HG03280 (cell line): ENCODE data around the gene GJC2.

Source experiments
- ATAC-seq: cut with Tn5 transposase; IDR thresholded peaks from one replicate; pipeline ENCODE4 v1.9.1; 2021; ENCODE audit warnings: mild to moderate bottlenecking, moderate library complexity; ENCODE audit not compliant: unreplicated experiment

GJC2 gene

DNA sequence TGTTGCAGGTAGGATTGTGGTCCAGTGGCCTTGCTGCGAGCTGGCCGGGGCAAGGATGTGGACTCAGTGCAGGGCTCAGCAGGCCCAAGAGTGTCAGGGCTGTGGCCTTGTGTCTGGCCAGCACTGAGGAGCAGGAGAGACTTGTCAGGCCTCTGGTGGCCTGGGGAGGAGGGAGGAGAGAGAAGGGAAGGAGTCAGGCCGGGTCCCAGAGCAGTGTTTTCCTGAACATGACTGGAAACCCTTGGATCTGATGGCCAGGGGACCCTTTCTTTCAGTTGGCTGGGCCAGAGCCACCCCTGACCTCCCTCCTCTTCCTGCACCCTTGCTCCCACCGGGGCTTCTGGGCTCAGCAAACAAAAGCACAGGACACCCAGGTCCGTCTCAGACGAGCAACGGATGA, 20.9 kb downstream of the GJC2 start:
- ATAC-seq: no peak

DNA sequence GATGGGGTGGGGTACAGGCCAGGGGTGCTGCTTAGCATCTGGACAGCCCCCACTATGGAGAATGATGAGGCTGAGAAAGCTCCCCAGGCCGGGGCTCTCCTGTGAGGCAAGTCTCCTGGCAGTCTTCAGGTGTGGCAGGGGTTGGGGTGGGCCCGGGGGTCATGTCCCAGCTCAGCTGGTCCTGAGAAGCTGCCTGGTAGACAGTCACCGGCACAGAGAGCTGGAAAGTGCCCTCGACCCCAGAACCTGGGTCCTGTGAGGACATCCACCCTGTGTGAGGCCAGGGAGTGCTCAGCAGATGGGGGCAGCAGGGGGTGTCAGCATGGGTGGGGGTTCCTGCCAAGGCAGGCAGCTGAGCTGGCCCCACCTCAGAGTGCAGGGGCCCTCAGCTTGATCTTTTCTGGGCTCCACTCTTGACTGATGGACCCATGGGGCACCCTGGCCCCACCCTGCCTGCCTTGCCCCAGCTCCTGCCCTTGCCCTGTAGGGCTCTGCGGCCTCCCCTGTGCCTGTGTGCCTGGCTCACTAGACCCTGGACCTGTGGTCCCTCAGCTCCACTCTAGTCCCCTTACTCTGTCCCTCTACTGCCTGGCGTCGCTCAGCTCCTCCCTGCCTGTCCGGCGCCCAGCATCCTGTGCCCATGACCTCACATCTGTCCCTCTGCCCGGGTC, 21.6 kb downstream of the GJC2 start:
- ATAC-seq: no peak

DNA sequence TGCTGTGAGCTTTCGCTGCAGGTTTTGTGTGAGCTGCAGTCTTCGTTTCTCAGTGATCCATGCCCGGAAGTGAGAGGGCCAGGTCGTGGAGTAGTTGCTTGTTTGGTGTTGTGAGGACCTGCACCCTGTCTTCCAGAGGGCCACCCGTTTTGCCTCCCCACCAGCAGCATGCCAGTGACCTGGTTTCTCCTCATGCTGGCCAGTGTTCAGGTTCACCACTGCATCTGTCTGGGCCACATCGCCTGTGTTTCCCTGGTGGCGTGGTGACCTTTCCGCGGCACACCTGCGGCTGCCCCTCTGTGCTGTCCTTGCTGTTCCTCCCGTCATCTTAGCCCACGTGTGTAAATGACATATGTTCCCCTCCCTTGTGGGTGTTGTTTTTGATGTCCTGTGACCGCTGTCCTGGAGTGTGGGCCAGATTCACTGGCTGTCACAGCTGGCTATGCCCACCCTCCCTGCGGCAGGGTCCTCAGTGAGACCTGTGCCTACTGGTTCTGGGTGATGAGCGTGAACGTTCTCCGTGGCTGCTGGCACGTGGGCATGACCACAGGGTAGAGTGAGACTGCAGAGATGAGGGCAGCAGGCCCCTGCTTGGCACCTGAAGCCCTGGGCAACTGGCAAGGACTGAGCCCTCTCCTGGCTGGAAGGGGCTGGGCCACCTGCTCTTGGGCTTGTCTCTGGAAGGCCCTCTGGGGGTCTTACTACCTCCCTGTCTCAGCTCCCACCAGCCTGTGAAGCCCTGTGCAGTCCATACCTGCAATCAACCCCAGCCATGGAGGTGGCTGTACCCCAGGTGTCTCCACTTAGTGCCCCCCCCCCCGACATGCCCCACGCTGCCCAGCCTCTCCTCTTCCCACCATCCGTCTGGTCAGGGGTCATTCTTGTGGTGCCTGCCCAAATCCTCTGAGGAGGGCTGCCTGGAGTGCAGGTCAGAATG, 23.1 kb downstream of the GJC2 start:
- no peak for ATAC-seq

DNA sequence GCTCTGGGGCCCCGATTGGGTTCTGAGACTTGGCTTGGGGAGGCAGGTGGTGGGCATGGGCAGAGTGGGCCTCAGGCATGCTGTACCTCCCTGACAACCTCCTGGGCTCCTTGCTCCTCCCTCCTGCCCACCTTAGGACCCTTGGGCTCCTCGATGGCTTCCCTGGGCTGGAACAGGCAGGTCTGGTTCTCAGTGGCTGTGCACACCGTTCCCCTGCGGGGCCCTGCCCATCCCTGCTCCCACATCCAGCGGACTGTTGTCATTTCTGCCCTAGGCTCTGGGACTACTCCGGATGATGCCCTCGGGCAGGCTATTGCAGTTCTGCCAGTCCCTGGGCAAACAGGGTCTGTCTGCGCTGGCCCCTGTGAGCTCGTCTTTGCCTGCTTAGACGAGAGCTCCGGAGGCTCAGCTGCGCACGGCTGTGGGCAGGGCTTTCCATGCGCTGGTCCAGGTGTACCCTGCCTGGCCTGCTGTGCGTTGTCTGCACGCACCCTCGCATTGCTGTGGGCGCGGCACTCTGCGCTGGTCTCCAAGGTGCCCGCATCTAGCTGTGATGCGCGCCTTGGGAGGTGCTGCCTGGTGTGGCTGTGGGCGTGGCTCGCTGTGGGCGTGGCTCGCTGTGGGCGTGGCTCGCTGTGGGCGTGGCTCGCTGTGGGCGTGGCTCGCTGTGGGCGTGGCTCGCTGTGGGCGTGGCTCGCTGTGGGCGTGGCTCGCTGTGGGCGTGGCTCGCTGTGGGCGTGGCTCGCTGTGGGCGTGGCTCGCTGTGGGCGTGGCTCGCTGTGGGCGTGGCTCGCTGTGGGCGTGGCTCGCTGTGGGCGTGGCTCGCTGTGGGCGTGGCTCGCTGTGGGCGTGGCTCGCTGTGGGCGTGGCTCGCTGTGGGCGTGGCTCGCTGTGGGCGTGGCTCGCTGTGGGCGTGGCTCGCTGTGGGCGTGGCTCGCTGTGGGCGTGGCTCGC, 24.1 kb downstream of the GJC2 start:
- peak; percentile 40 for ATAC-seq

DNA sequence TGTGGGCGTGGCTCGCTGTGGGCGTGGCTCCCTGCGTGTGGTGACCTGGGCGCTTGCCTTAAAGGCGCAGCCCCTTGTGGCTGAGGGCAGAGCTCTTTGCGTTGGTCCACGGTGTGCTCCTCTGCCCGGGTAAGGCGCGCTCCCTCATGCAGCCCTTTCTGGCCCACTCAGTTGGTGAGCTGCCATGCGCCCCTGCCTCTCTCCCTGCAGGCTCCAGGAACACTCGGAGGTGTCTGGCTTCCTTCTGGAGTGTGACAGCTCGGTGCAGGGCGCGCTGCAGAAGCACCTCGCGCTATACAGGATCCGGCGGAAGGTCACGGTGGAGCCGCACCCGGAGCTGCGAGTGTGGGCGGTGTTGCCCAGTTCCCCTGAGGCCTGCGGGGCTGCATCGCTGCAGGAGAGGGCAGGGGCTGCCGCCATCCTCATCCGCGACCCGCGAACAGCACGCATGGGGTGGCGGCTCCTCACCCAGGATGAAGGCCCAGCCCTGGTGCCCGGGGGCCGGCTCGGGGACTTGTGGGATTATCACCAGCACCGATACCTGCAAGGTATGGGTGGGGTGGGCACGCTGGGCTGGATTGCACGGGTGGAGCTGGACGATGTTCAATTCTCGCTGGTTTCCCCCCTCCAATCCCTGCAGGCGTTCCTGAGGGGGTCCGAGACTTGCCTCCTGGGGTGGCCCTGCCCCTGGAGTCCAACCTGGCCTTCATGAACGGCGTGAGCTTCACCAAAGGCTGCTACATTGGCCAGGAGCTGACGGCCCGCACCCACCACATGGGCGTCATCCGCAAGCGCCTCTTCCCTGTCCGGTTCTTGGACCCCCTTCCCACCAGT, 25.0 kb downstream of the GJC2 start:
- no peak for ATAC-seq

DNA sequence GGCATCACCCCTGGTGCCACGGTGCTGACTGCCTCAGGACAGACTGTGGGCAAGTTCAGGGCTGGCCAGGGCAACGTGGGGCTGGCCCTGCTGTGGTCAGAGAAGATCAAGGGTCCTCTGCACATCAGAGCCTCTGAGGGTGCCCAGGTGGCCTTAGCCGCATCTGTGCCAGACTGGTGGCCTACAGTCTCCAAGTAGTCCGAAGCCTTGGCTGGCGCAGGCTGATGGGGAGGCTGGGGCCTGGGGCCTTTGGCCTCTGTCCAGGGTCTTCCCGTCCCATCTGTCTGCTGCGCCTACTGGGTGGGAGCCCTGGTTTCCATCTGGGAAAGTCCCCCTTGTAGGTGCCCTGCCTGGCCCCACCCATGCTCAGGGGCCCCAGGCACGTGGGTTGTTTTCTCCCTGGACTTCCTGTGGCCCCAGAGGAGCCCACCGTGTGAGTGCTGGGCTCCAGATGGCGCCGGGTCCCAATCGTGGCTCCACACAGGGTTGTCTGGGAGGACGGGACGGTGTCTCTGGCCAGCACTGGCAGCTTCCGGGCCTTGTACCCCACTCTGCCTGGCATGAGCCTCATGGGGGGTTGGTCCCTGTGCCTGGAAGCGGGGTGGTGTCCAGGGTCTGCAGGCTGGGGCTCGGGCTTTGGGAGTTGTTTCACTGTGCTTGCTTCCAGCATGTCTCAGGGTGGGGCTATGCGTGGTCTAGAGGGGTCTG, 25.7 kb downstream of the GJC2 start:
- no peak for ATAC-seq

DNA sequence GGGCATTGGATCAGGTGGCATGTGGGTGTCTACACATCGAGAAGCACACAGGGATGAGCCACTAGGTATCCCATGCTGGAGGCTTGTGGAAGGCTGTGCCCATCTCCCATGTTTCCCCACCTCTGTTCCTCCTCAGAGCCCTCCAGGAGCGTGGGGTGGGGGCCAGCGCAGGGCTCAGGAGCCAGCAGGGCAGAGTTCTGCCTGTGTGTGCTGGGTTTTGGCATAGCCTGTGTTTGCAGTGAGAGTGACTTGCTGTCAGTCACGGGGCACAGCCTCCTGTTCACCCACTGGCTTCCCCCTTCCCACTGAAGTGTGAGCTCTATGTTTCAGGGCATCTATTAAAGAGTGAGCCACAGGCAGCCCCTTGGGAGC, 26.3 kb downstream of the GJC2 start:
- no peak for ATAC-seq

DNA sequence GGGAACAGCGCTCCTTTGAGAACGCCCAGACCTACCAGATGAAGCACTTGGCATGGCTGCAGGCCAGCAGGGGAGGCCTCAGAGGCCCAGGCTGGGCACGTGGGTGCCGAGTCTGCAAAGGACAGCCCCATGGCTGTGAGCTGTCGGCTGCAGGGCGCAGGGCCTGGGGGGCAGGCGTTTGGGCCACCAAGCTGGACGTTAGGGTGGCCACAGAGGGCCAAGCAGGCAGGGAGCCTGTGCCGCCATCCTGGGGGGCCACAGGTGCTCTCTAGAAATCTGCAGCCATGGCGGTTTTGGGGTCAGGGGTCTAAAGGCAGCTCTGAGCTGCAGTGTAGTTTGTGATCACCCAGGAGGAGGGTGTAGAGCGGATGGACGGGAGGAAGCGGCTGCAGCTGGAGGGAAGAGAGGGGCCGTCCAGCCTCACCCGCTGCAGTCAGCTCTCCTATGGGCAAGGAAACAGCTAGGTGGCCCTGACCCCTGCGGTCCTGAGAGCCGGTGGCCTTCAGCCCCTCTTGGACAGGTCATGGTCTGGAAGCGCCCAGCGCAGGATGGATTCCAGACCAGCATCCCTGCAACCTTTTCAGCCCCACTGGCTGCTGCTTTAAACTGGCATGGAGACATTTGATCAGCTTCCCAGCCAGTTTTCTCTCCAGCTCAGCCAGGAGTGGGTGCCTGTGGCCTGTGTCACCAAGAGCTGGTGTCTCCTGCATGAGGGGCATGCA, 26.9 kb downstream of the GJC2 start:
- ATAC-seq: no peak

DNA sequence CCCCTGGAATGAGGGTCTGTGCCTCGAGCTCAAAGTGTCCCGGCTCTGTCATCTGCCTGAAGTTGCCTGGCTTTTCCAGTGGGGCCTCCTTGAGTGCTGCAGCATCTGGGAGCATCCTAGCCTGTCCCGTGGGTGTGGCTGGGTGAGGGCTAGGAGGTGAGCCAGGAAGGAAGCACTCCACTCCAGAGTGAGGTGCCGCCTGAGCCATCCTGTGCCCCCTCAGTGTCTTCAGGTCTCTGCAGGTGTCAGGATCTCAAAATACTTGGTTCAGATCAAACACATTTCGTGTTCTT, 27.4 kb downstream of the GJC2 start:
- ATAC-seq: no peak

DNA sequence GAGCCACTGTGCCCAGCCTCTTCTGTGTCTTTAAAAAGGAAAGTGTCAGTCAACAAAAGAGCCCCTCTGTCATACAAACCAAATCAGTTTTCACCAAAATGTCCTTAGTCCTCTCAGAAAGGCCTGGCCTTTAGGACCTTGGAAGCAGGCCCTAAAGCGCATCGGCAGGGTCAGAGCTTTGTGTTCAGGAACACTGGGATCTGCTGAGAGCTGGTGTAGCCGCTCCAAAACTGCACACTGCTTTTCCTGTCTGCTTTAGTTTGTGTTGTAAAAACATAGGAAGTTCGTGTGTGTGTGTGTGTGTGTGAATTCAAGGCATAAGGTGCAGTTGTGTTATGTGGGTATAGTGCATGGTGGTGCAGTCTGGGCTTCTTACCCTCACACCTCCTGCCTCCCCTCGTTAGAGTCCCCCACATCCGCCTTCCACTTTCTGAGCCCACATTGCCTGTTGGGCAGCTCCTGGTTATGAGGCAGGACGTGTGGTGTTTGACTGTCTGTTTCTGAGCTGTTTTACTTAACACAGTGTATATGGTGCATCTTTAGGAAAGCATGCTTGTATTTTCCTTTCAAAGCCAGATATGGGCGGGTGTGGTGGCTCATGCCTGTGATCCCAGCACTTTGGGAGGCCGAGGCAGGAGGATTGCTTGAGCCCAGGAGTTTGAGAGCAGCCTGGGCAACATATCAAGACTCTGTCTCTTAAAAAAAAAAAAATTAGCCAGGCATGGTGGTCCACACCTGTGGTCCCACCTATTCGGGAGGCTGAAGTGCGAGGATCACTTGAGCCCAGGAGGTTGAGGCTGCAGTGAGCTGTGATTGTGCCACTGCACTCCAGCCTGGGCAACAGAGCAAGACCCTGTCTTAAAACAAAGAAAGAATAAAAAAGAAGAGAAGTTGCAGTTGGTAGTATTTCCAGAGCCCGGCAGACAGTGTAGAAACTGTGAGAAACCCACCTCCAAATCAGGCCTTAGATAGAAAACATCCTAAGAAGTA, 28.3 kb downstream of the GJC2 start:
- no peak for ATAC-seq

DNA sequence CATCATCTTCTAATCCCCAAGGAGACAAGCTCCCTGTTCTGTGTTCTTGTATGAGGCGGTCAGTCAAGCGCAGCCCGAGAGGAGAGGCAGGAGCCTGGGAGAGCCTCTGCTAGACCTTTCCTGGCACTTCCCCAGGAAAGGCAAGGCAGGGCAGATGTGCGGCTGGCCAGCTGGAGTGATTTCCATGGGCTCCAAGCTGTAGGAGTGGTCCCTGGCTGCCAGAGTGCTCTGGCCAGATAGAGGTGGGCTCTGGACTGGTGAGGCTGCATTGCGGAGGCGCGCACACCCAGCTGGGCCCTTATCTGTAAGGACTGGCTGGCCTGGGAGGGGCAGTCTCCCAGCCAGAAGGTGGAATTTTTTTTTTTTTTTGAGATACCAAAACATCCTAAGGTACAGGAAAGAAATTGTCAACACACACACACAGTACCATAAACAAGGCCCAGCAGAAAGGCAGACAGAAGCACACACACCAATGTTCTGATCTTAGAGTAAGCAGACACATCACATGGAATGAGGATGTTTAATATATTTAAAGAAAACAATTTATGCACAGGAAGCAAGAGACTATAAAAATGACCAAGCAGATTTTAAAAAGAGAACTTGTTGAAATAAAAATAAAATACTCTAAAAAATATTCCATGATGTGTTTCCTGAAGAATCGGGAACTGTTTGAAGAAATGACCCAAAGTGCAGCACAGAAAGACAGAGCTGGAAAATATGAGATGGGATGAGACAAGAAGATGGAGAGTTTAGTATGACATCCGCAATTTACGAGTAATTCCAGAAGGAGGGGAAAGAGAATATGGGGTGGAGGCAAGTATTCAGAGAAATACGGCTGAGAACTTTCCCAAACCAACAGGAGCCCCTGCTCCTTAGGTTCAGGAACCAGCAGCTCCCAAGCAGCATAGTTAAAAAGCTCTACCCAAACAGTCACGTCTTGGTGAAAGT, 29.3 kb downstream of the GJC2 start:
- ATAC-seq: no peak

DNA sequence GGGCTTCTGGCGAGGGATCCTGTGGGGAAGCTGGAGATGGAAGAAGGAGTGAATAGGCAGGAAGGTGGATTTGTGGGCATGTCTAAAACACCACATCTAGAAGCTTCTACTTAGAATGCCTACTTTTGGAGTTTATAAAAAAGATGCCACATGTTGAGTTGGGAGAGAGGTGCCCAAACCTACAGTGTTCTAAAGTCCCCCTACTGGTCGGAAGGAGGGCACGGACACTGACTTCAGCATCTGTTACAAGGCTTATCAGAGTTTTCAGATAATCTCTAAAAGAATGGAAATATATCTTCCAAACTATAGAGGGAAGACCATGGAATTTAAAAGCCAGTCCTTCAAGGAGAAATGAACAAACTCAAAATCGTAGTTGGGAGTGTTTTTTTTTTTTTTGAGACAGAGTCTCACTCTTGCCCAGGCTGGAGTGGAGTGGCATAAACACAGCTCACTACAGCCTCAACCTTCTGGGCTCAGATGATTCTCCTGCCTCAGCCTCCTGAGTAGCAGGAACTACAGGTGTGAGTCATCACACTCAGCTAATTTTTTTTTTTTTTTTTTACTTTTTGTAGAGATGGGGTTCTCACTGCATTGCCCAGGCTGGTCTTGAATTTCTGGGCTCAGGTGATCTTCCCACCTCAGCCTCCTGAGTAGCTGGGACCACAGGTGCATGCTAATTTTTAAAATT, 30.7 kb downstream of the GJC2 start:
- ATAC-seq: no peak

DNA sequence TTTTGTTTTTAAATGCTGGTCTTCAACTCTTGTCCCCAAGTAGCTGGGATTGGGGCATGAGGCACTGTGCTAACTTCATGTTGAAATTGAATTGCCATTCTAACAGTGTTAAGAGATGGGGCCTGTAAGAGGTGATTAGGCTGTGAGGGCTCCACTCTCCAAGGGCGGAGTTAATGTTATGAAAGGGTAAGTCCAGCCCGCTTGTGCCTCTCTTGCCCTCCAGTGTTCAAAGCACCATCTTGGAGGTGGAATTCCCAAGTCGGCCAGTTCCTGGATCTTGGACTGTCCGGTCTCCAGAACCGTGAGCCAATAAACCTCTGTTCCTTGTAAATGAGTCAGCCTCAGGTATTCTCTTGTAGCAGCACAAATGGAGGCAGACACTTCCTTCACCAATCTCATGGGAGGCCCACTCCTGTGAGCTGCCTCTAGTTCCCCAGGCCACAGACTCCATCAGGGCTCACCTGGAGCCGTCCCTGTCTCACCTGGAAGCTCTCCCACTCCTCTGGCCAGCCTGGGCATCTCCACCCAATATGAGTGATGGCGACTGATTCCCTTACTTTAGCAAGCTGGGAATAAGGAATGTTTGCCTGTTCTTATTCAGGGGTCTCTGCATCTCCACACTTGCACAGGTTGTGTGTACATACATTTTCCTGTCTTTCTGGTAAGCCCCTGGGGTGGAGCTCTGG, 31.4 kb downstream of the GJC2 start:
- ATAC-seq: no peak

DNA sequence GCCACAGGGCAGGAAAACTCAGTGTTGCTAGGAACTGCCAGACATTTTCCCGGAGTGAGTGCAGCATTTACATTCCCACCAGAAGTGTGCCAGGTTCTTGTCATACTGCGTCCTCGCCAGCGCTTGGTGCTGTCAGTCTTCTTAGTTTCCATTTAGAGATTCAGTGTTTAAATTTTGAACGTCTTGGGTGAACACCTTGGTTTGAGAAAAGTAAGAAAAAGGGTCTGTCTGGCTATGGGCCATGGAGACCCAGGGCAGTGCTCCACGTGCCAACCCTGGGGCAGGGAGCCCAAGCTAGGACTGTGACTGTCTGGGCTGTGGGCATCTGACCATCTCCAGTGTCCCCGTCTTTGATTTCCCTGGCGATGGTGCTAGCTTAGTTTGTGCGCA, 31.9 kb downstream of the GJC2 start:
- ATAC-seq: no peak

DNA sequence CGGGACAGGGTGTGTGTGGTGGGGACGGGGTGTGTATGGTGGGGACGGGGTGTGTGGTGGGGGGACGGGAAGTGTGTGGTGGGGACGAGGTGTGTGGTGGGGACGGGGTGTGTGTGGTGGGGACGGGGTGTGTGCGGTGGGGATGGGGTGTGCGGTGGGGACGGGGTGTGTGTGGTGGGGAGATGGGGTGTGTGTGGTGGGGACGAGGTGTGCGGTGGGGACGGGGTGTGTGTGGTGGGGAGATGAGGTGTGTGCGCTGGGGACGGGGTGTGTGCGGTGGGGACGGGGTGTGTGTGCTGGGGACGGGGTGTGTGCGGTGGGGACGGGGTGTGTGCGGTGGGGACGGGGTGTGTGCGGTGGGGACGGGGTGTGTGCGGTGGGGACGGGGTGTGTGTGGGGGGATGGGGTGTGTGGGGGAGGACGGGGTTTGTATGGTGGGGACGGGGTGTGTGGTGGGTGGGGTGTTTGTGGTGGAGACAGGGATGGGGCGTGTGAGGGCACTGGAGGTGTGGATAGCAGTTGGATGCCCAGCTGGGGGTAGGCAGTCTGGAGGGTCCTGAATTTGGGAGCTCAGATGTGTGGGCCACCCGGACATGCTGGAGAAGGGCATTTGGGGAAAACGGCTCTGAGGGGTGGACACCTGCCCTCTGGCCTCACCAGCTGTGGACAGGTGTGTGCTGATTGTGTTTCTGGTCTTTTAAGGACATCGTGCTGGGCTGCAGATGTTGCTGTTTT, 32.7 kb downstream of the GJC2 start:
- no peak for ATAC-seq
